Activated CD4-positive, alpha-beta T cell treated with anti-CD3 and anti-CD28 coated beads, Interleukin-2, amount 50 U/mL, for 1 hour (primary cell): ENCODE results near the gene NAT14.
A peak's percentile ranks its signal among the peaks of the same experiment; 100 is the strongest.
"Not testable (repeated sequence)": the region's sequence is repeated elsewhere in the genome, so short reads cannot be mapped to it uniquely, and the experiment has no call there.

Experiments used
- DNase-seq: peaks from one replicate; pipeline ENCODE4 v3.0.0-alpha.2; 2020

The NAT14 gene, protein sequence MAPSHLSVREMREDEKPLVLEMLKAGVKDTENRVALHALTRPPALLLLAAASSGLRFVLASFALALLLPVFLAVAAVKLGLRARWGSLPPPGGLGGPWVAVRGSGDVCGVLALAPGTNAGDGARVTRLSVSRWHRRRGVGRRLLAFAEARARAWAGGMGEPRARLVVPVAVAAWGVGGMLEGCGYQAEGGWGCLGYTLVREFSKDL

DNA sequence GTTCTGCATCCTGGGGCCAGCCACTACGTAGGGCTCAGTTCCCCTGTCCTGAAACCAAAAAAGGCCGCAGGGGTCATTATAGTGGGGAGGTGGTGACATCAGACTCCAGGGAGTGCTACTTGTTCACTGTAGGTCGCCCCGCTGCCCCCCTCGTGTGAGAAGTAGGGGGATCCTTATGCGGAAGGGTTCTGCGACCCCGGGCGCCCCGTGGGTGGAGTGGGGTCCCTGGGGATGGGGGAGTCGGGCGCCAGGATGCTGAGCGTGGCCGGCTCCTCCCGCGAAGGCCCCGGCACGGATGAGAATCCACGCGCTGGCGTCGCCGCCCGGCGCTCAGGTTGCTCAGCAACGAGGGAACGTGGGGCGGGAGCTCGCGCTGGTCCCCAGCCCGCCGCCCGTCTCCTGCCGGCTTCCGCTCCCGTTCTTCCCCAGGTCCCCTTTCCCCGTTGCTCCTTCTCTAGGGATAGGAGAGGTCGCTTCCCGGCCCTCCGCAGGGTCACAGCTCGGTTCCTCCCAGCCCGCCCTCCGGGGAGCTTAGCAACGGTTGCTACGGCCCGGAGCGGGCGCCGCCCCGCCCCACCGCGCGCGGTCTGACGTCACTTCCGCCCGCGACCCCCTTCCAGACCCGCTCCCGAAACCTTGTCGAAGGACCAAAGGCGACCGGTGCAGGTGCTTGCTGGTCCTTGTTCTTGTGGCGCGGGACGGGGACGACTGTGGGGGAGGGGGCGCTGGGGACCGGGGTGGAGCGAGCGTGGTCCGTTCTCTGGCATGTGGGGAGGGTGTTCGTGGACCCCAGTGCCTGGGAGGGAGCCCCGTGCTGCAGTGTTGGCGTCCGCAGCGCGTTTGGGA, at the start of gene NAT14:
Gene NAT14 (plus strand): TSS at position 596 of the 846 bp plus-strand sequence. CDS start 521 bp downstream, outside the sequence.
- peak; percentile 51 for DNase-seq

DNA sequence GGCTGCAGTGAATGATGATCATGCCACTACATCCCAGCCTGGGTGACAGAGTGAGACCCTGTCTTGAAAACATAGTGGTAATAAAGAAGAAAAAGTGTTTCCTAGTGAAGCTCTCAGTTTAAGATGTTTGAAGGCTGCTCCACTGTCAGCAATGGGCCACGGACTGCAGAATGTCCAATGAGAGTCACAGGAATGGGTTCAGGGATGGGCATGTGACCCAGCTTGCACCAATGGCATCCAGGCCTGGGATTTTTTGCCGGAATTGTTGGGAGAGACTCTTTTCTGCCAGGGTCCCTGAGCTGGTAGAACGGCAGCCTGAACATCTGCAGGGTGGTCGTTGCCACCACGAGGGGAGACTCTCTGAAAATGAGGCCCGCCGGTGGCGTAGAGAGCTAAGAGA, 48.1 kb upstream of the NAT14 start:
- no peak for DNase-seq

DNA sequence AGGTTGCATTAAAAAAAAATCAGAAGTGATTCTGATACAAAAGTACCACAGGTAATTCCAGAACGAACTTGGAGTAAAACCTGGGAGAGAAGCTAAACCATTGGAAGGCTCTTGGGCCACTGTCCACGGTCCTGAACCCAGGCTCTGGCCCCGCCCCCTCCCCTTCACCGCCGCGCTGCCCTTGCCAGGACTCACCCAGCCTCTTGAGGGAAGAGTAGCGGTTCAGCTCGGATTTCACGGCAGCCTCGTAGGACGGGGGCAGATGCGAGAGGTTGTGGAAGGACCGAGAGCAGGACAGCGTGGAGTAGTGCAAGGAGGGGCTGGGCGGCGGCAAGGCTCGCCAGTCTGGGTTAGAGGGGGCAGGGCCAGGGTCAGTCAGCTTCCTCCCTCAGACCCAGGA, 47.6 kb upstream of the NAT14 start:
- DNase-seq = no peak

DNA sequence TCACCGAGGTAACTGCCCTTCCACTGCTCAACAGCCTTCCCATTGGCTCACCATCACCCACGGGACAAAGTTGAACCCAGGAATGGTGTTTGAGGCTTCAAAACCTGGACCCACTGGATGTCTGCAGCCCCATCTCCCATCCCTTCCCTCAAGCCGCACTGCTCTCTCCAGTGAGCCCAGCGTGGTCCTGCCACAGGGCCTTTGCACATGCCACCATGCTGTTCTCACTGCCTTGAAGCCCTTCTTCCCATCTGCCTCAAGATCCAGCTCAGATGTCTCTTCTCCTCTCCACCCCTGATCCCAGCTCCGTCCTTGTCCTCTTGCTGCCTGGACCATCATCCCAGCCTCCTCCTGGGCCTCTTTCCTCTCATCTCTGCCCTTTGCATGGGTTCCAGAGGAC, 45.9 kb upstream of the NAT14 start:
- no peak for DNase-seq

DNA sequence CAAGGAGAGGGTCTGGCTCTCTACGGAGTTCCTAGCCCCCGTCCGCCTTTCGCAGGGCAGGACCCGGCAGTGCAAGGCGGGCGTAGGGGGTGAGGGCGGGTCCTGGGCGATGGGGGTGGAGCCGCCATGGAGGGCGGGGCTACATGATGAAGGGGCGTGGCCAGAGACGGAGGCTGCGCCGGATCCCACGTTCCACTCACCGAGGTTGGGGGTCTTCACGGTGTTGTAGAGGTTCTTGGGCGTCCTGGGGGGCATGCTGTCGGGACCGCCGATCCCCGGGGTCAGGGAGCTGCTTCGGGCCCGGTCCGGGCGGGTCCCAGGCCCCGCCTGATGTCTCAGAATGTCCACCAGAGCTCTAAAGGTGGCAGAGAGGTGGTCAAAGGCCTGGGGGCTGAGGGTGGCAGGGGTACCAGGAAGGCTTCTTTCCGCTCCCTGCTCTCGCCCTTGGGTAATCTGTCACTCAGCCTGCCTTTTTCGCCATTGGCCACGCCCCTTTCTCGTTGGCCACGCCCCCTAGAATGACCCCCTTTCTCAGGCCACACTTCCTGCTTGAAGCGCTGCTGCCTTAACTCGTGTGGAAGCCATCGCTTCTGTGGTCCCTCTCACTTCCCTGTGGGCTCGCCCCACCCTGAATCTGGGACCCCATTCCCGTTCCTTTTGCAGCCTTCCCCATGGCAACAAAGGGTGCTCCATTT, 44.4 kb upstream of the NAT14 start:
- peak; percentile 13 for DNase-seq

DNA sequence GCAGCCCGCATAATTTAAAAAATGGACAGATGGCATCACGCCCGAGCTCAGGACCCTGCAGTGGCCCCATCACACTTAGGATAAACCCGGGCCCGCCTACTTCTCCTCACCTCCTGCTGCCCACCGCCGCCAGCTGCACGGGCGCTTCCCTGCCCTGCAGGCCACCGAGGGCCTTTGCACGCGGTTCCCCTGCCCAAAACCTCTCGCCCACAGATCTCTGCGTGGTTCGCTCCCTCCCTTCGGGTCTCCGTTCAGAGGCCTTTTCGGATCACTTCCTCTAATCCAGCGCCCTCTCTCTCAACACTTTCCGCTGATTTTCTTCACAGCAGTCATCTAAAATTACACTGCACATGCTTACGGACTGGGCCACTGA, 43.7 kb upstream of the NAT14 start:
- no peak for DNase-seq

DNA sequence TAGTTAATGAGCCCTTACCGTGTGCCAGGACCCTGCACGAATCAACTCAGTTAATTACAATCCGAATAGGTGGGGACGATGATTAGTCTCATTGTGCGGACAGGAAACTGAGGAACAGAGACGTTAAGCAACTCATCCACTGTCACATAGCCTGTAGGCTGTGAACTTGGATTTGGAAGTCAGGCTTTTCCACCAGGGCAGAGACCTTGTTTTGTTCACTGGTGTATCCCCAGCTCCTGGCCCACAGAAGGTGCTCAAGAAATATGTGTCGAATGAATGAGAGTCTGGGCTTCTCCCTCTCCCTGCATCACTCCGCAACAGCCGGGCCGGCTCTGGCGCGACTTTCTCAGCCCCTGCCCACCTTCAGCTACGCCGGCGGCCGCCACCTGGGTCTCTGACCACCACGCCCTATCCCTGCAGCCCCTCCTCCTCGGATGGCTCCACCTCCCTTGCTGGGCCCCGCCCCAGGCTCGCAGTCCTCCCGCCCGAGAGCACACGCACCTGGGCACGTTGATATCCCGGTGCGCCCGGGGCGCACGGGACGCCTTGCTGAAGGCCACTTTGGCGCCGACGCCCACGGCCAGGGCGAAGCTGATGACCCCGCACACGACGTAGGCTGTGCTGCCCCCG, 43.2 kb upstream of the NAT14 start:
- no peak for DNase-seq

DNA sequence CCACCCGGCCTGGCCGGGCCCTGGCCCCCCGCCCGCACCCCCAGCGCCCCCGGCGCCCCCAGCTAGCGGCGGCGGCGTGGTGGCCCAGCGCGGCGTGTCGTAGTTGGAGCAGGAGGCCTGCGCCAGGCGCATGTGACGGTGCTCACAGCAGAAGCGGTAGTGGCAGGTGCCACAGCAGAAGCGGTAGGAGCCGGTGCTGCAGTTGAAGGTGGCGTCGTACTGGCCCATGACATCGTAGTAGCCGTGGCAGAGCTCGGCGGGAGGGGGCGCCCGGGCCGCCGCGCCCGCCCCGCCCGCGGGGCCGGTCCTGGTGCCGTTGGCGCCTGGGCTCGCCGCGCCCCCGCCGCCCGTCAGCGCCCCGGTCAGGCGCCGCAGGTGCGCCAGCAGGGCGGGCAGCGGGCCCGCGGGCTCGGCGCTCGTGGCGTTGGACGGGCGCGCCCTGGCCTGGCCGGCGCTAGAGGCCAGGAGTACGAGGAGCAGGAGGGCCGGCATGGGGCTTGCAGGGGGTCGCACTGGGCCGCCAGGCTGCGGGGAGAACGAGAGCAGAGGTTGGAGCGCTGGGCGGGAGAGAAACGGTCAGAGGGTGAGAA, 42.5 kb upstream of the NAT14 start:
- DNase-seq = peak; percentile 30

DNA sequence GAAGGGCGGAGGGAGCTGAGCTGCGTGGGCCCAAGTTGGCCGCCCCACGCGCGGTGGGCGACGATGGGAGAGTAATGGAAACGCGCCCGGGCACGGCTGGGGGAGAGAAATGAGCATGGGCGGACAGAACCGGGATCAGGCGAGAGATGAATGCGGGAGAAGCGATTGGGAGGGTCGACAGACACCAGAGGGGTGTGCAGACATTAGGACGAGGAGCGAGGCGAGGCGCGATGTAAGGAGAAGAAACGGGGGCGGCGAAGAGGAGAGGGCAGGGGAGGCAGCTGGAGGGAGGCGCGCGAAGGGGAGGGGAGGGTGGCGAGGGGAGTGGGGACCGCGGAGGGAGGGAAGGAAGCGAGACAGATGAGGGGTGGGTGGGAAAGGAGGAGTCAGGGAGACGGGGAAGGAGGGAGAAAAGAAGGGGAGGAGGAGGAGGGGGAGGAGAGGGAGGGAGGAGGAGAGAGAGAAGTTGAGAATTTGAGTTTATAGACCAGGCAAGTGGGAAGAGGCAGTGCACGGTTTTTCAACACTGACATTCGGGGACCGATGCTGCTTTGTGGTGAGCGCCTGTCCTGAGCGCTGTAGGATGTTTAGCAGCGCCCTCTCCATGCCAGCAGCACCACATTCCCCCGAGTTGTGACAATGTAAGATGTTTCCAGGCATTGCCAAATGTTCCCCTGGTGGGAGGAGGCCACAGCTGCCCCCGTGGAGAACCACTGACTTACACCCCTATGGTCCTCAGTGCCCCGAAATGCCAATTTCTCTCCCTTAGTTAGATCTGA, 41.8 kb upstream of the NAT14 start, which contains the start of gene SHISA7:
Gene SHISA7 (minus strand): TSS at position 256 of the 779 bp plus-strand sequence. CDS start 437 bp downstream, outside the sequence.
- DNase-seq = no peak

DNA sequence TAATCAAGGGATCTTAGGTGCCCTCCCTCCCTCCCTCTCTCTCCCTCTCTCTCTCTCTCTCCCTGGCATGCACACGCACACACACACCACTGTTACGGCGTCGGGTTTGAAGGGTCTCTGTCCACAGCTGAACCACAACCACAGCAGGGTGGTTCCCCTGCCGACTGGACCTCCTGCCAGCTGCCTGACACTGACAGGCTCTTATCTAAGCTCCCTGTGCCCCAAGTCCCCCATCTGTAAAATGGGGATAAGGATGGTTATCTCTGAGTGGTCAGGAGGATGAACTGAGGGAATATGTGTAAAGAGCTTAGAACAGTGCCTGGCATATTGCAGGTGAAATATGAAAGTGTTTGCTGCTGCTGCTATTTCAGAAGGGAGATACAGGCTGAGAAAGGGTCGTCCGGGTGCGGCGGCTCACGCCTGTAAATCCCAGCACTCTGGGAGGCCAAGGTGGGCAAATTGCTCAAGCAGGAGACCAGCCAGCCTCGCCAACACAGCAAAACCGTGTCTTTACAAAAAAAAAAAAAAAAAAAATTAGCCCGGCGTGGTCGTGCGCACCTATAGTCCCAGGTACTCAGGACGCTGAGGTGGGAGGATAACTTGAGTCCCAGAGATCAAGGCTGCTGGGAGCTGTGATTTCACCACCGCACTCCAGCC, 41.0 kb upstream of the NAT14 start:
- DNase-seq = no peak

DNA sequence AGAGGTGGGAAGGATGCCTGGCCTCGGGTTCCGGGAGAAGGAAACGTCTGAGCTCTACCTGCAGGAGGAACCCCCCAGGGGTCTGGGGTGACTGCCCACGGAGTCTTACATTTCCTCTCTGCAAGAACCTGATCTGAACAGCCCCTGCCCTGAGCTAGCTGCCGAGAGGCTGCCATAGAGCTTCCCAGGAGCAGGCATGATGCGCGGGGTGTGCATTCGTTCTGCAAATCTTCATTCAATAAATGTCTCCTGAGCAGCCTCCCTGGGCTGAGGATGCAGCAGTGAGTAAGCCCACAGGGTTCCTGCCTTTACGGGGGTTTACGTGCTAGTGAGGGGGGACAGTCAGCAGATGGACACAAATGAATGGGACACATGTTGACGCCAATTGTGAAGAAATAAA, 40.3 kb upstream of the NAT14 start:
- no peak for DNase-seq

DNA sequence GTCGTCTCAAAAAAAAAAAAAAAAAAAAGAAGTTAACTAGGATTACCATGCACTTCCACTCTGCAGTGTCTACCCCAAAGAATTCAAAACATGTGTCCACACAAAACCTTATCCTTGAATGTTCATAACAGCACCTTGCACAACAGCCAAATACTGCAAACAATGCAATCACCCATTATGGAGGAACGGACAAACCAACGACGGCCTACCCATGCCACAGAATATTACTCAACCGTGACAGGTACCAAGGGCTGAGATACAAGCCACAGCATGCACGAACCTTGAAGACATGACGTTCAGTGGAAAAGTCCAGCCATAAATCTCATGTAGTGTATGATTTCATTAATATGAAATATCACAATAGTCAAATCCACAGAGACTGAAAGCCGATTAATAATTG, 38.9 kb upstream of the NAT14 start:
- DNase-seq = no peak

DNA sequence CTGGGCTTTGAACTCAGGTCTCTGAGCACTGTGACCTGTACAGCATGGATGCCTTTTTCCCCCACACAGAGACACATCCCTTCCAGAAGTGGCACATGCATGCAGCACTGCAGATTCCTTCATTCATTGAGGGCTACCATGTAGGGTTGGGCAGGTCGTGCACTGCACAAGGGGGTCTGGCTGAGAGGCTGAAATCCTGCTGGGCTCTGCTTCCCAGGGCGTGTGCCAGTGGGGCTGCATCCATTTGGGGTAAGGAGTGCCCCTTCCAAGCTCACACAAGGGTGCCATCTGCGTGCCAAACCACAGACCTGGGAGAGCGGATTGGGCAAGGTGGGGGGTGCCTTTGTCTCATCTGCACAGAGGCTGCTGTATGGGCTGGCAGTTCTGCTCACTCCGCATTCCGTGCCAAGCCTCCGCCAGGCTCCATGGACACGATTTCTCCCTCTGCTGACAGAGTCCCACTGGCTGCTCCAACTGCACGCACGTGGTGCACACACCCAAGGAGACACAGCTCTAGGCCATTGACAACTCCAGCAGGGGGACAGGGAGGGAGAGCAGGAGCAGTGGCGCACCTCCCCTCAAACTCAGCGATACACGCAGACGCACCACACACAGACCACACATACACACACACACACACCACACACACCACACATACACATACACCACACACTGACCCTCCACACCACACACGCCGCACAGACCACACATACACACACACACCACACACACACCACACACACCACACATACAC, 37.4 kb upstream of the NAT14 start:
- no peak for DNase-seq

DNA sequence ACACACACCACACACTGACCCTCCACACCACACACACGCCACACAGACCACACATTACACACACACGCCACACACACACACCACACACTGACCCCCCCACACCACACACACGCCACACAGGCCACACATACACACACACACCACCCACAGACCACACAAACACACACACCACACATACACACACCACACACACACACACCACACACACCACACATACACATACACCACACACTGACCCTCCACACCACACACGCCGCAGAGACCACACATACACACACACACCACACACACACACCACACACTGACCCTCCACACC, 36.9 kb upstream of the NAT14 start:
- not testable (repeated sequence) for DNase-seq

DNA sequence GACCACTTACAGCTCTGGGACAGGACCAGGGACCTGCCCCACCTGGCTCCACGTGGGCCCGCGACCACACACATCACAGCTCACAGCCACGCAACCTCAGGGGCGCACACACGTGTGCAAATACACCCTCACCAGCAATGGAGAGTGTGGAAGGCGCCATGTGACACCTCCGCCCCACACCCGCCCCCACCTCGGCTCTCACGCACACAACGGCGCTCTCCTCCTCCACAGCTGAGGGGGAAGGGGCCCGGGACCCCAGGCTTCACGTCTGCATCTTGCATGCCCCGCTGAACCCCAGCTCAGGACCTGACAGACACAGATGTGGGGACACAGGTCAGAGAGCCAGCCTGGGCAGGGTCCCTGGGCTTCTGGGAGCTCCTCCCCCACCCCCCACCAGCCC, 35.5 kb upstream of the NAT14 start:
- DNase-seq = no peak

DNA sequence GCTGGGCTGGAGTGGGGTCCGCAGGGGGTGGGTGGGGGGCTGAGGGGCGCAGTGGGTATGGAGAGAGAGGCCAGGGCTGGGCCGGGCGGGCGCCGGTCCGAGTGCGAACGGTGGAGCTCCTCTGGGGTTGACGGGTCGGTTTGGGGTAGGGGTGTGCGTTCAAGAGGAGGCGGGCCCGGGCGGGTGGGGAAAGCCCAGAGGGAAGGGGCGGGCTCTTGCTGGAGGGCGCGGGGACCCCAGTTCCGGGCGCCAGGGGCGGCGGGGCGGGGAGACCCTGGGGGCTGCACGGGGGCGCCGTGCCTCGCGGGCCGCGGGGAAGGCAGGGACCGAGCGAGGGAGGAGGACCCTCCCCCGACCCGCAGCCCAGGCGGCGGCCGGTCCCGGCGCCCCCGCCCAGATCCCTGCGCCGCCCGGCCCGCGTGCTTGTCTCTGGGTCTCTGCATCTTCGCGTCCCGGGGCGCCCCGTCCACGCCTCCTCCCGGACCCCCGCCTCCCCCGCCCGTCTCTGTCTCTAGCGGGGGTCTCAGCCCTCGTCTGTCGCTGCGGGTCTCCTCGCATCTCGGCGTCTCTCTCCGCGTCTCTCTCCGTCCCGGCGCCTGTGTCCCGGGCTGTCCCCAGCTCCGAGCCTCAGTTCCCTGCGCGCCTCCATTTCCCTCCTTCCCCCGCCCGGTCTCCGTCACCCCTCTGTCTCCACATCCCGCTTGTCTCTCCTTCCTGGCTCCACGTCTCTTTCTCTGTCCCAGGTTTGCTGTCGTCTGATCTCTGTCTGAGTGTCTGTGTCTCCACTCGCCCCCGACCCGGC, 33.6 kb upstream of the NAT14 start:
- DNase-seq = no peak

DNA sequence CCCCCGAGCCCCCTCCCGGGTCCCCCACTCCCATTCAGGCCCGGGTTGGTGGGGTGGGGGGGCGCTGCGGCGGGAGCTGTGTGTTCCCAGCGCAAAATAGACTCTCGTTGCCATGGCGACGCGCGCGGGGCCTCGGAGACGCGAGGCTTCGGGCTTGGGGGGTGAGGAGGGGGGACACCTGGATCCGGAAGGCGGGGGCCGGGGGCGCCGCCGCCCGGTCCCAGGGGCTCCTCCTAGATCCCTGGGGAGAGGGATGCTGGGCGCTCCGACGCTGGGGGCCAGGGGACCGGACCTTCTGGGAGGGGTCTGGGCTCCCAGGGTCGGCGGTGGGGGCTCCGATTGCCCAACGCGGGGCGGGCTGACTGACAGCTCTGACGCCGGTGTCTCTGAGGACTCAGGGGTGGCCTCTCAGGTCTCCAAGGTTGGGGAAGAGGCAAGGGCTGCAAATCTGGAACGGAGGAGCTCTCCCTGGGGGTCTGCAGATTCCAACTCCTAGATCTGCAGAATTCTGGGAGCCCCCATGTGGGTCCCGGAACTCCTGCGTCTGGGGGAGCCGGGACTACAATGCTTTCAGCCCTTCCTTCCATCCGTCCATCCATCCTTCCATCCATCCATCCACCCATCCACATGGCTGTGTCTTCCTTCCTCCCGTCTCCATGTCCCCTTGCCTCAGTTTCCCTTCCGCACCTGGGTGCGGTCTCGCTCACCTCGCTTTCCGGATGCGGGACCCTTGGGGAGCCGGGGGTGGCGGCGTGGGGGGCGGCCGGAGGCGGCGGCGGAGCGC, 32.8 kb upstream of the NAT14 start:
- peak; percentile 38 for DNase-seq

DNA sequence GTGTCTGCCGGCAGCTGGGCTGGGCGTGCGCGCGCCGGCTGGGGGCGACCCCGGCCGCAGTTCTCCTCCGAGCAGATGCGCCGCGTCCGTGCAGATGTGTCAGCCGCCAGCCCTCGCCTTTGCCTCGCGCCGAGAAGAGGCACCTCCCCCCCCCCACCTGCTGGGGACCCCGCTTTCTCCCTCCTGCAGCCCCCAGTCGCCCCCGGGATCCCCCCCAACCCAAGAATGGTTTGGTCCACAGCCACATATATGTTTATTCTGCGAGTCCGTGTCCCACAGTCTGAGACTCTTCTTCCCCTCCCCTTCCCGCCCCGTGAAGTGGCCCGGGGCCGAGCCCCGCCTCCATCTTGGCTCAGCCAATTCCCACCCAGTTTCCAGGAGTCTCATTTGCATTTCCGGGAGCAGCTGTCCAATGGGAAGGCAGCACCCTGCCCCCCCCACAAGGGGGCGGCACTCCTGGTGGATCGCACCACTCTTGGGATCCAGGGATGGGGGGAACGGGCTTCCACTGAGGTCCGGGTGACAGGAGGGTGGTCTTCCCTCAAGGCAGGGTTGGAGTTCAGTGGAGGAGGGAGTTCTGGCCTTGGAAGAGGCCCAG, 32.1 kb upstream of the NAT14 start:
- DNase-seq = peak; percentile 30
